Endothelial cell of umbilical vein (primary cell): Measurements from ENCODE around the gene TMEM94. TPM values are rescaled to one million over a fixed set of nuclear protein-coding genes. Genes with fewer than 3 reads are reported as not detected.

Source experiments
- BruUV-seq: library from RNA; stranded (reverse); fragments of 400-500 nt; replicated peaks from 2 replicates; lab custom pipeline; 2021; lab: Mats Ljungman, UMichigan
- CTCF ChIA-PET: fragments of 300-600, 350-600 bp; sonication (Branson Sonifier 250); formaldehyde crosslinking; loops from one replicate; lab custom pipeline; 2021; ENCODE audit warnings: antibody characterized with exemption, inconsistent platforms; lab: Charles Lee
- POLR2A ChIA-PET: fragments of 300-600, 350-600 bp; sonication (Branson Sonifier 250); formaldehyde crosslinking; loops from one replicate; lab custom pipeline; 2021; ENCODE audit warnings: antibody characterized with exemption, inconsistent platforms; lab: Charles Lee
- DNase-seq: peaks from one replicate; pipeline ENCODE4 v3.0.0-alpha.2; 2011; ENCODE audit warnings: low read depth, low spot score
- FAIRE-seq: peaks from 2 replicates; lab custom pipeline; 2011; peaks lifted over from hg19 to GRCh38; lab: Jason Lieb, UNC
- H2AFZ ChIP-seq: 2 replicates; pipeline ENCODE4 v1.6.0; 2012; ENCODE audit warnings: low read depth, low read length, control low read depth, inconsistent platforms
- H3K27ac ChIP-seq: 2 replicates; pipeline ENCODE4 v1.5.1; 2011; ENCODE audit warnings: low read depth, mild to moderate bottlenecking, control low read depth, low read length, moderate library complexity; ENCODE audit not compliant: insufficient read depth
- H3K27me3 ChIP-seq, 2 experiments: 2 replicates each; pipeline versions ENCODE4 v1.6.0 to v1.6.1; 2011; ENCODE audit warnings: low read length in 2 of 2, mixed read lengths in 1 of 2; ENCODE audit not compliant: control insufficient read depth in 2 of 2, insufficient read depth in 2 of 2
- H3K36me3 ChIP-seq, 2 experiments: 2 replicates in 1 of 2; 3 replicates in 1 of 2; pipeline ENCODE4 v1.5.1; 2011; ENCODE audit warnings: low read length in 2 of 2, mild to moderate bottlenecking in 1 of 2, moderate library complexity in 1 of 2; ENCODE audit not compliant: control insufficient read depth in 2 of 2, insufficient read depth in 2 of 2; ENCODE audit errors: extremely low read depth in 1 of 2
- H3K4me1 ChIP-seq: 3 replicates; pipeline ENCODE4 v1.5.1; 2011; ENCODE audit warnings: mild to moderate bottlenecking, low read length; ENCODE audit not compliant: control insufficient read depth, insufficient read depth; ENCODE audit errors: extremely low read depth
- H3K4me2 ChIP-seq: 2 replicates; pipeline ENCODE4 v1.6.1; 2011; ENCODE audit warnings: low read length, control low read depth, mixed read lengths; ENCODE audit not compliant: insufficient read depth
- H3K4me3 ChIP-seq, 3 experiments: fragments of 200-600 bp in 1 of 3; sonication (generic), shearing (Covaris generic) in 1 of 3; replicated peaks in 1 of 3; 2 replicates each; pipeline ENCODE4 v1.5.1; 2011 to 2016; ENCODE audit warnings: control low read depth in 3 of 3, low read length in 3 of 3, mild to moderate bottlenecking in 2 of 3, inconsistent platforms in 1 of 3, low read depth in 1 of 3, moderate library complexity in 1 of 3; ENCODE audit not compliant: insufficient read depth in 1 of 3
- H3K79me2 ChIP-seq: 2 replicates; pipeline ENCODE4 v1.6.0; 2012; ENCODE audit warnings: low read length, inconsistent platforms; ENCODE audit not compliant: control insufficient read depth, insufficient read depth
- H3K9ac ChIP-seq: replicated peaks from 2 replicates; pipeline ENCODE3; 2011; ENCODE audit warnings: low read length, control low read depth; ENCODE audit not compliant: insufficient read depth; ENCODE audit errors: extremely low read depth
- H3K9me1 ChIP-seq: replicated peaks from 3 replicates; pipeline ENCODE4 v1.6.0; 2011; ENCODE audit warnings: mild to moderate bottlenecking, low read length; ENCODE audit not compliant: control insufficient read depth, insufficient read depth; ENCODE audit errors: extremely low read depth
- H3K9me3 ChIP-seq: replicated peaks from 2 replicates; pipeline ENCODE4 v1.5.1; 2012; ENCODE audit warnings: low read length, inconsistent platforms; ENCODE audit not compliant: control insufficient read depth, insufficient read depth
- H4K20me1 ChIP-seq: replicated peaks from 2 replicates; pipeline ENCODE3; 2011; ENCODE audit warnings: mild to moderate bottlenecking, low read length; ENCODE audit not compliant: control insufficient read depth, insufficient read depth; ENCODE audit errors: extremely low read depth
- CTCF ChIP-seq, 2 donors: IDR thresholded peaks; 1 replicate in 1 of 2; 2 replicates in 1 of 2; pipeline ENCODE4 v1.5.1; 2011; ENCODE audit warnings: low read length in 2 of 2, mild to moderate bottlenecking in 2 of 2, moderate library complexity in 2 of 2, control low read depth in 1 of 2, inconsistent platforms in 1 of 2, low read depth in 1 of 2; ENCODE audit not compliant: insufficient read depth in 1 of 2; ENCODE audit errors: extremely low read depth in 1 of 2
- FOS ChIP-seq: IDR thresholded peaks from 2 replicates; pipeline ENCODE4 v1.6.1; 2011; ENCODE audit warnings: mild to moderate bottlenecking, low read length, moderate library complexity, borderline replicate concordance; ENCODE audit not compliant: insufficient read depth
- MYC ChIP-seq: IDR thresholded peaks from one replicate; pipeline ENCODE4 v1.6.1; 2011; ENCODE audit warnings: mild to moderate bottlenecking, low read depth, low read length
- POLR2A ChIP-seq: IDR thresholded peaks from 2 replicates; pipeline ENCODE4 v1.6.1; 2012; ENCODE audit warnings: low read depth, mild to moderate bottlenecking, control low read depth, low read length
- POLR2AphosphoS5 ChIP-seq: IDR thresholded peaks from 2 replicates; pipeline ENCODE4 v1.6.1; 2012; ENCODE audit warnings: low read depth, mild to moderate bottlenecking, control low read depth, low read length, moderate library complexity; ENCODE audit not compliant: insufficient read depth
- dilution Hi-C: fragments of 300-500 bp; cut with MboI; formaldehyde crosslinking; loops from one replicate; pipeline ENCODE4 v1.15.0; 2019; ENCODE audit warnings: low sequenced_read_pairs; ENCODE audit not compliant: extremely low pct_ligation_motif_present
- intact Hi-C: fragments of 100-400 bp; cut with micrococcal nuclease; formaldehyde crosslinking; loops from one replicate; pipeline ENCODE4 v1.10.0; 2022
- polyA plus RNA-seq, 4 experiments: library from polyadenylated mRNA; depleted of rRNA in 3 of 4; stranded (reverse) in 3 of 4; unstranded in 1 of 4; fragments of >200 nt; gene quantifications; 2 replicates each; pipeline versions ENCODE4 v1.2.1 to v1.2.3, GENCODE V29; 2011 to 2012; ENCODE audit warnings: missing spikeins in 1 of 4
- total RNA-seq: library from RNA; stranded (reverse); gene quantifications from 2 replicates; pipeline ENCODE4 v1.2.3, GENCODE V29; 2021

TMEM94 gene
- total and polyA plus RNA-seq, 2 donors (not counting 3 experiments of a cell fraction or from before 2014, with no cell fraction given), result 69.2 to 75.9 TPM

GRCh38 chr17:75503976-75504346 is 47.5 kb downstream of the TMEM94 start:
- H3K4me2 ChIP-seq, result no peak overlapping the region
- intact Hi-C loops, result no loop called here
- no peaks in the 10 kb centered on the region for H3K9me3 ChIP-seq
- no peaks in the 10 kb centered on the region for H3K79me2 ChIP-seq
- no peak for DNase-seq
- CTCF ChIA-PET, result interaction anchor here (1.5 to 2.2 kb wide), 2 partner anchors 13 kb away, joined by 7 read pairs; partner anchors contain the start of gene TSEN54
- H3K4me1 ChIP-seq, result no peaks in the 10 kb centered on the region
- no peaks in the 10 kb centered on the region for H3K27me3 ChIP-seq
- POLR2A ChIA-PET, result no interaction called here
- dilution Hi-C loops, result no loop called here
- H3K4me3 ChIP-seq, result no peak overlapping the region
- BruUV-seq, result no TSS peak
- no peak overlapping the region for H3K27ac ChIP-seq
- peaks cover 0 to 33% of the 10 kb centered on the region in 2 experiments for H3K36me3 ChIP-seq
- FAIRE-seq, result no peak
- H3K9me1 ChIP-seq, result no peaks in the 10 kb centered on the region
- no peak for TF ChIP-seq POLR2A
- no peak for TF ChIP-seq POLR2AphosphoS5
- TF ChIP-seq FOS, result no peak
- no peak for TF ChIP-seq MYC
- no peak for TF ChIP-seq CTCF (IDR thresholded peaks at IDR 0.05; ENCODE audit: extremely low read depth in 1 of 2, insufficient read depth in 1 of 2, low read depth in 1 of 2, low read length in 2 of 2)
- H2AFZ ChIP-seq, result no peak overlapping the region
- H3K9ac ChIP-seq, result no peak overlapping the region
- H4K20me1 ChIP-seq, result no peaks in the 10 kb centered on the region
